Gastroesophageal sphincter (tissue), 4 donors: ENCODE results near the gene CD47. TPM values are rescaled to one million over a fixed set of nuclear protein-coding genes. Genes with fewer than 3 reads are reported as not detected.

ENCODE experiments used
- ATAC-seq: fragments of 150-250 bp; one replicate; pipeline ENCODE4 v1.9.1; 2016; ENCODE audit warnings: mild to moderate bottlenecking, moderate library complexity
- H3K27ac ChIP-seq, 4 donors: fragments of 200-600 bp; sonication (generic) in 3 of 4; 1 replicate in 3 of 4; 2 replicates in 1 of 4; pipeline ENCODE4 v1.5.1; 2016 to 2019
- H3K27me3 ChIP-seq: fragments of 200-600 bp; sonication (generic); one replicate; pipeline ENCODE4 v1.5.1; 2019
- H3K36me3 ChIP-seq, 2 donors: fragments of 200-600 bp; sonication (generic); one replicate each; pipeline ENCODE4 v1.5.1; 2019; ENCODE audit warnings: control low read depth in 1 of 2
- H3K4me1 ChIP-seq, 3 donors: fragments of 200-600 bp; sonication (generic); 1 replicate in 2 of 3; 2 replicates in 1 of 3; pipeline ENCODE4 v1.5.1; 2016 to 2019; ENCODE audit warnings: control low read depth in 2 of 3
- H3K4me3 ChIP-seq, 2 donors: fragments of 200-600 bp; sonication (generic); one replicate each; pipeline ENCODE4 v1.5.1; 2019; ENCODE audit warnings: mild to moderate bottlenecking in 1 of 2, moderate library complexity in 1 of 2
- H3K9me3 ChIP-seq, 3 donors: fragments of 200-600 bp; sonication (generic); one replicate each; pipeline ENCODE4 v1.5.1; 2017 to 2019; ENCODE audit warnings: control low read depth in 2 of 3
- EP300 ChIP-seq: sonication (generic); formaldehyde crosslinking; IDR thresholded peaks from one replicate; pipeline ENCODE4 v1.6.1; 2017; ENCODE audit warnings: antibody characterized with exemption, mild to moderate bottlenecking
- POLR2A ChIP-seq, 2 donors: fragments of 450-650 bp; IDR thresholded peaks; one replicate each; pipeline ENCODE4 v1.6.1; 2017; ENCODE audit warnings: antibody characterized with exemption in 2 of 2, mild to moderate bottlenecking in 2 of 2, moderate library complexity in 1 of 2
- POLR2AphosphoS5 ChIP-seq: sonication (generic); formaldehyde crosslinking; IDR thresholded peaks from one replicate; pipeline ENCODE4 v1.6.1; 2017; ENCODE audit warnings: antibody characterized with exemption
- whole genome bisulfite sequencing, 2 donors: methylation state at CpG; one replicate each; pipeline ENCODE4 v1.1.5; 2018; ENCODE audit warnings: low coverage in 1 of 2; 5-methylcytosine and 5-hydroxymethylcytosine counted together
- total RNA-seq, 4 donors: library from RNA; depleted of rRNA; stranded (reverse); fragments of >200 nt; gene quantifications; one replicate each; pipeline ENCODE4 v1.1.0, GENCODE V29; 2016
- TF ChIP-seq, protein P1 (sequence below), 4 experiments: fragments of 200-600 bp in 2 of 4; fragments of 450-650 bp in 2 of 4; sonication (generic) in 1 of 4; IDR thresholded peaks; one replicate each; pipeline ENCODE4 v1.5.1; 2017 to 2019; ENCODE audit warnings: antibody characterized with exemption in 4 of 4, mild to moderate bottlenecking in 2 of 4, moderate library complexity in 2 of 4

The CD47 gene
- total RNA-seq, 4 donors from 2014 or later: 60.0 to 91.5 (median 76.3) TPM

DNA sequence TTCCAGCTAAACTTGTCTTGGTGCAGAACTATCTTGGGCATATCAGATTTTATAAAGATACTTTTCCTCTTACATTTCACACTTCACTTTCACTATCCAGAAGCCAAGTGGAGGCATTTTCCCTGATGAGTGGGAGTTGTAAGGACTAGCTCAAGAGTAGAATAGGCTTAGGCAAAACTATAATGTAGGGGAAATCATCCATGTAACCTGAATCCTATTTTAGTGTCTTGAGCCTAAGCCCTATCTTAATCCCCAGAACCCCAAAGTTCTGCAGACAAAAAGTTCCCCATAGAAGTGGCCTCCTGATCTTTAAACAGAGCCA is 42.2 kb upstream of the CD47 start:
- no peak for ATAC-seq
- TF ChIP-seq POLR2AphosphoS5 (no peak), EP300 (no peak), POLR2A (IDR thresholded peaks at IDR 0.05) (no peak)
- TF ChIP-seq, protein P1, sequence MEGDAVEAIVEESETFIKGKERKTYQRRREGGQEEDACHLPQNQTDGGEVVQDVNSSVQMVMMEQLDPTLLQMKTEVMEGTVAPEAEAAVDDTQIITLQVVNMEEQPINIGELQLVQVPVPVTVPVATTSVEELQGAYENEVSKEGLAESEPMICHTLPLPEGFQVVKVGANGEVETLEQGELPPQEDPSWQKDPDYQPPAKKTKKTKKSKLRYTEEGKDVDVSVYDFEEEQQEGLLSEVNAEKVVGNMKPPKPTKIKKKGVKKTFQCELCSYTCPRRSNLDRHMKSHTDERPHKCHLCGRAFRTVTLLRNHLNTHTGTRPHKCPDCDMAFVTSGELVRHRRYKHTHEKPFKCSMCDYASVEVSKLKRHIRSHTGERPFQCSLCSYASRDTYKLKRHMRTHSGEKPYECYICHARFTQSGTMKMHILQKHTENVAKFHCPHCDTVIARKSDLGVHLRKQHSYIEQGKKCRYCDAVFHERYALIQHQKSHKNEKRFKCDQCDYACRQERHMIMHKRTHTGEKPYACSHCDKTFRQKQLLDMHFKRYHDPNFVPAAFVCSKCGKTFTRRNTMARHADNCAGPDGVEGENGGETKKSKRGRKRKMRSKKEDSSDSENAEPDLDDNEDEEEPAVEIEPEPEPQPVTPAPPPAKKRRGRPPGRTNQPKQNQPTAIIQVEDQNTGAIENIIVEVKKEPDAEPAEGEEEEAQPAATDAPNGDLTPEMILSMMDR (IDR thresholded peaks at IDR 0.05): no peak
- Histone ChIP-seq H3K27ac (no peak overlapping the region), H3K9me3 (no peaks in the 10 kb centered on the region), H3K4me1 (peaks cover 0 to 3% (median 0%) of the 10 kb centered on the region in 3 donors), H3K4me3 (no peak overlapping the region), H3K27me3 (no peaks in the 10 kb centered on the region), H3K36me3 (no peaks in the 10 kb centered on the region)

DNA sequence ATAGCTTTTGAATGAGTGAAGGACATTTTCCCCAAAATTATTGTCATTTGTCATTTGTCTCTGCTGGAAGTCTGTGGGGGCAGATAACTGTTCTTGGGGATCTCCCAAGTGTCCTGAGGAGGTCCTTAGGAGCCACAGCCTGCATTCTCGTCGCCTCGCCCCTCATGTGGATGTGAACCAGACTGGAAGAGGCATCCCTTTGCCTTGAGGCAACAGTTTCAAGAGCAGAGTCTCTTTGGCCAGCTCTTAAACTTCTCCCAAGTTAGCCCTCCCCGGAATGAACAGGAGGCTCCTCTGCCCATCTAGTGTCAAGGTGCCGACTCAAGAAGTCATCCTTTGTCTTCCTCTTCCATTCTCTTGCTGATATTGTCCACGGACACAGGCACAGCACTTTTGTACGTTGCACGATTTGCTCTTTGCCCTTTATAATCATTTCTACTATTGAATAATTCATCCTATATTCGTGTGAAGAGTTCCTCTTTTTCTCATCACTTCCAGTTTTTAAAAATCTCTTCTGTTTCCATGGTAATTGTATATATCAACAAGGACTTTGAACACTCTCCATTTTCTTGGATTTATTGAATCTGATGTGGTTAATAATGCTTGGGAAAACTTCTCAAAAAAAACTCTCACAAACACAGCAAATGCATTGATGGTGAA is 40.8 kb upstream of the CD47 start:
- WGBS, 2 donors: 80 to 88% methylated on average over 5 to 6 of the region's 9 CpGs
- Histone ChIP-seq H3K9me3 (no peaks in the 10 kb centered on the region), H3K27me3 (no peaks in the 10 kb centered on the region), H3K4me3 (no peak overlapping the region), H3K27ac (no peak overlapping the region), H3K36me3 (no peaks in the 10 kb centered on the region), H3K4me1 (peaks cover 0 to 3% (median 0%) of the 10 kb centered on the region in 3 donors)
- ATAC-seq: no peak
- TF ChIP-seq POLR2A (IDR thresholded peaks at IDR 0.05) (no peak), POLR2AphosphoS5 (no peak), EP300 (no peak)
- TF ChIP-seq, protein P1 (IDR thresholded peaks at IDR 0.05): no peak

DNA sequence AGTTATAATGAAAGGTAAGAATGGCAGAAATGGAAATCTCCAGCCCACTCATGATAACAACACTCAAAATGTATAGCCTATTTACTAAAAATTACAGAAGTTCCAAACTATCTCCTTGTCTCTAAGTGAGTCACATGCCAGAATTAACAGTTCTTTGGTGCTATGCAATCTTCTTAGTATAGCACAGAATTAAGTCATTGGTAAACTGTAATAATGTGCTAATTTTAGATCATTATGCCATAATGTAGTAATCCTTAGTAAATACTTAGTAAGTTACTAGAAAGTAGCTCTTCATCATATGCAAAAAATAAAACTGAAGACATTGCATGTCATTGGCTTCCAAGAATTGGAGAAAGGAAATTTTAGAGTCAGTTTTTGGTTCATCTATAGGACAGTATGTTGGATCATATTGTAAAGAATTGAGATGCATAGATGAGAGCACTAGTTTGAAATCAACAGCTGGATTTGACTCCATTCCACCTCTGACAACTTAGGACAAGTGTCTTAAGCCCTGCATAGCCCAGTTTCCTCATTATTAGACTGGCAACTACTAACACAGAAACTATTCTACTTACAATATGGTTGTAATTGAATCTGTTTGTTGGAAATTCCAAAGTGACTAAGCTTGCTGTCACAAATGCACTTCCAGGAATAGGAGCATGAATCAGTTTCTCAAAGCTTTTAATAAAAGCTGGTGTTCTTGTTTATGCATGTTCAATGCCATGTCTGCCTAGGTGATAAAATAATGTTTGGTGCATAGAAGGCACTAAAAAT is 40.1 kb upstream of the CD47 start:
- Histone ChIP-seq H3K4me1 (peaks cover 0 to 3% (median 0%) of the 10 kb centered on the region in 3 donors), H3K27me3 (no peaks in the 10 kb centered on the region), H3K9me3 (no peaks in the 10 kb centered on the region), H3K4me3 (no peak overlapping the region), H3K27ac (no peak overlapping the region), H3K36me3 (no peaks in the 10 kb centered on the region)
- no peak for ATAC-seq
- TF ChIP-seq POLR2A (IDR thresholded peaks at IDR 0.05) (no peak), EP300 (no peak), POLR2AphosphoS5 (no peak)
- TF ChIP-seq, protein P1 (IDR thresholded peaks at IDR 0.05): no peak

DNA sequence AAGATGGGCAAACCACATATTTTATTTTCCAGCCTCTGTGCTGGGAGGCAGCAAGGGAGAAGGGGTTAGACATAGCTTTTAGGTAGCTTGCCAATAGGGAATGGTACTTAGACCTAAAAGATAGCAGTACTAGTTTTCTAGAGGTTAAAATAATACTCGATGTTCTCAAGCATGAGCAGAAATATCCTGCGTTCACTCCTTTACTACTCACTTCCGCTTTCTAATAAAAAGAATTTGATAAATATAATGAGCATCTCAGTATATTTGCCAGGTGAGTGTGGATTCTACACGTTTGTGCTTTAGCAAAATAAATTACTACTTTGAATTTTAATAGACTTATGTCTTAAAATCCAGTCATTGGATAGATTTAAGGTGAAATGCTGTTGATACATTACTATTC is 39.4 kb upstream of the CD47 start:
- 80 to 89% methylated on average over 4 of the region's 4 CpGs for WGBS, 2 donors
- Histone ChIP-seq H3K27ac (no peak overlapping the region), H3K36me3 (no peaks in the 10 kb centered on the region), H3K4me3 (no peak overlapping the region), H3K27me3 (no peaks in the 10 kb centered on the region), H3K9me3 (no peaks in the 10 kb centered on the region), H3K4me1 (peaks cover 0 to 3% (median 0%) of the 10 kb centered on the region in 3 donors)
- no peak for TF ChIP-seq EP300
- ATAC-seq: no peak

DNA sequence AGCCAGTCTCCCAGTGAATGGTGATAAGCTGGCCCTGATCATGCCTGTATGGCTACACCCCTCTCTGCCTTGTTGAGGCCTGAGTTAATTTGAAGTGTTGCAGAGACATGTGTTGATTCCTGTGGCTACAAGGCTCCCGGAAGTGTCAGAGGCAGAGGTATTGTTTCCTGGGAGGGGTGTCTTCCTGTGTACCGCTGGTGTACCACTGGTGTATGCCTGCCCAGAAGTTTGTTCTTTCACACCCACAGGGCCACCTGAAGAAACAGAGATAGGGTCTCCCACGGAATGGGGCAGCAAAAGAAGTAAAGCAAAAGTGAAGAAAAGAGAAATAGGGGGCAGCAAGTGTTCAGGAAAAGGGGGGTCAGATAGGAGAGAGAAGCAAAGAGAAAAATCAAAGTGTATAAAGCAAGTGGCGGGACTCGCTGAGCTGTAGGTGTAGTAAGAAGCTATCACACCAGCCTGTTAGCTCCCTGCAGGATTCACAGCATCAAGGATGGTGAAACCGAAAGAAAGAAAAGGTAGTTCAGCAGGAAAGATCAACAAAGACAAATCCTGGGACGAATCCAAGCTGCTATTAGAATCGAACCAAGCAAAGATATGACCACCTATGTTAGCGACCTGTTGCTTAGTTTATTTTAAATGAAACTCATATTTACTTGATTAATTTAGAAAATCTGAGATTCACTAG is 36.6 kb upstream of the CD47 start:
- H3K27ac ChIP-seq: no peak overlapping the region
- no peak overlapping the region for H3K4me3 ChIP-seq
- no peaks in the 10 kb centered on the region for H3K9me3 ChIP-seq
- peaks cover 0 to 3% (median 0%) of the 10 kb centered on the region in 3 donors for H3K4me1 ChIP-seq
- no peaks in the 10 kb centered on the region for H3K36me3 ChIP-seq
- no peak for TF ChIP-seq POLR2A (IDR thresholded peaks at IDR 0.05)
- TF ChIP-seq POLR2AphosphoS5: no peak
- TF ChIP-seq, protein P1 (IDR thresholded peaks at IDR 0.05): no peak
- TF ChIP-seq EP300: no peak
- whole genome bisulfite sequencing, 2 donors: 71 to 80% methylated on average over 7 to 9 of the region's 9 CpGs
- ATAC-seq: no peak
- no peaks in the 10 kb centered on the region for H3K27me3 ChIP-seq
